ENCODE results near the gene SLC13A2.

GRCh38 chr17:28433721-28434120 lies 39.7 kb upstream of the SLC13A2 start:
- no peak for TF ChIP-seq POLR2AphosphoS5 (IDR thresholded peaks at IDR 0.05)
- no peak for TF ChIP-seq CTCF (IDR thresholded peaks at IDR 0.05)
- TF ChIP-seq EP300 (IDR thresholded peaks at IDR 0.05; ENCODE audit: low read depth): no peak
- no peak for TF ChIP-seq POLR2A (IDR thresholded peaks at IDR 0.05)
